Thoracic aorta (tissue), 2 donors: ENCODE results near the gene ABCA12. TPM values are rescaled to one million over a fixed set of nuclear protein-coding genes. Genes with fewer than 3 reads are reported as not detected.

ENCODE experiments used
- ATAC-seq: fragments of 150-250 bp; one replicate; pipeline ENCODE4 v1.8.0; 2017; ENCODE audit warnings: low read depth; ENCODE audit not compliant: insufficient number of reproducible peaks, low FRiP score
- DNase-seq: peaks from one replicate; pipeline ENCODE4 v3.0.0-alpha.2; 2020; ENCODE audit warnings: low spot score
- H3K27ac ChIP-seq, 2 donors: fragments of 200-600 bp; sonication (generic); 1 replicate in 1 of 2; 2 replicates in 1 of 2; pipeline ENCODE4 v1.5.1; 2016; ENCODE audit warnings: mild to moderate bottlenecking in 2 of 2, moderate library complexity in 2 of 2
- H3K27me3 ChIP-seq: fragments of 200-600 bp; sonication (generic); replicated peaks from 2 replicates; pipeline ENCODE4 v1.6.0; 2016; ENCODE audit warnings: mild to moderate bottlenecking; ENCODE audit not compliant: insufficient read depth
- H3K36me3 ChIP-seq: fragments of 200-600 bp; sonication (generic); one replicate; pipeline ENCODE4 v1.5.1; 2016
- H3K4me1 ChIP-seq, 2 donors: fragments of 200-600 bp; sonication (generic); 1 replicate in 1 of 2; 2 replicates in 1 of 2; pipeline versions ENCODE4 v1.5.1 to v1.6.0; 2016; ENCODE audit warnings: low read depth in 2 of 2, mild to moderate bottlenecking in 1 of 2; ENCODE audit not compliant: control insufficient read depth in 1 of 2
- H3K4me3 ChIP-seq: fragments of 200-600 bp; sonication (generic); 2 replicates; pipeline ENCODE4 v1.5.1; 2016; ENCODE audit warnings: mild to moderate bottlenecking
- H3K9me3 ChIP-seq: fragments of 200-600 bp; sonication (generic); 2 replicates; pipeline ENCODE4 v1.5.1; 2016
- CTCF ChIP-seq: fragments of 200-600 bp; sonication (generic); IDR thresholded peaks from one replicate; pipeline ENCODE4 v1.5.1; 2019; ENCODE audit warnings: antibody characterized with exemption
- total RNA-seq, 2 donors: library from RNA; depleted of rRNA; stranded (reverse); fragments of >200 nt; gene quantifications; one replicate each; pipeline versions ENCODE4 v1.1.0 to v1.2.3, GENCODE V29; 2016

ABCA12 gene
- total RNA-seq, 2 donors from 2014 or later: 0.14 TPM; not detected in 1

GRCh38 chr2:215066124-215066523 is 72.3 kb downstream of the ABCA12 start:
- Histone ChIP-seq H3K9me3 (no peaks in the 10 kb centered on the region), H3K4me1 (no peaks in the 10 kb centered on the region), H3K36me3 (no peaks in the 10 kb centered on the region), H3K27ac (no peak overlapping the region), H3K27me3 (no peaks in the 10 kb centered on the region), H3K4me3 (no peak overlapping the region)
- no peak for DNase-seq
- TF ChIP-seq CTCF: no peak
- no peak for ATAC-seq

DNA sequence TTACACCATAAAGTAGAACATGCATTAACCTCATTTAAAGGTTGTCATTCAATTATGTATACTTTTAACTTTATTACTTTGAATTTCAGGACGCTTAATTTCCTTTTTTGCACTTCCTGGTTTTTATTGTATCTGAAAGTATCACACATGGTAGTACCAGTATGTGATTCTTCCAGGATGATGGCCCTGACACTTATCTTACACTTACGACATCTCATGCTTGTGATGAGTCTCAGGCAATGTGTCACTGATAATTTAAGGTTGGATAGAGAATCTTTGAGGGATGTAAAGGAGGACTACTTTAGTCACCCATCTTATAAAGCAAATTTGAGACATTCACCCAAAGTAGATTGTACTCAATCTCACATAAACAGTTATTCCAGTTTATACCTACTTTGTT is 74.9 kb downstream of the ABCA12 start:
- ATAC-seq: no peak
- no peak overlapping the region for H3K27ac ChIP-seq
- no peaks in the 10 kb centered on the region for H3K9me3 ChIP-seq
- TF ChIP-seq CTCF: no peak
- no peaks in the 10 kb centered on the region for H3K4me1 ChIP-seq
- no peaks in the 10 kb centered on the region for H3K27me3 ChIP-seq
- no peak for DNase-seq
- no peak overlapping the region for H3K4me3 ChIP-seq
- no peaks in the 10 kb centered on the region for H3K36me3 ChIP-seq

GRCh38 chr2:215060861-215061536 is 77.4 kb downstream of the ABCA12 start:
- Histone ChIP-seq H3K4me3 (no peak overlapping the region), H3K36me3 (no peaks in the 10 kb centered on the region), H3K27ac (no peak overlapping the region), H3K4me1 (no peaks in the 10 kb centered on the region), H3K9me3 (no peaks in the 10 kb centered on the region), H3K27me3 (no peaks in the 10 kb centered on the region)
- ATAC-seq: no peak
- DNase-seq: no peak
- TF ChIP-seq CTCF: no peak

DNA sequence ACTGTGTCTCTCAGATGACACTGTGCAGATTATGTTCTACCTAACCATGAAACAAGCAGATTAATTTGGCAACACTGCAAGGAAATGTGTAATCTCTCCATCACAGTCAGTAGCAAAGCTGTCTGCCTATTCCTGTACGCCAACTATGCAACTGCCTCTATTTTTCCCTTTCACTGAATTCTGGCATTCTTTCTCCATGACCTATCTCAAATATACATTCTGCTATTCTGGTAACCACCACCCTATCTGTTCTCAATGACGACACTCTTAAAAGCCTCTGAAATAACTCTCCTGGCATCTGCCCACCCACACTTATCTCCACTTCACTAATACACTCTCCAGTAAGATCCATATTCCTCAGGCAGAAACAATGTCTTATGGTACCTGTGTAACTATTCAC is 78.7 kb downstream of the ABCA12 start:
- ATAC-seq (no peak), DNase-seq (no peak)
- no peaks in the 10 kb centered on the region for H3K9me3 ChIP-seq
- no peak for TF ChIP-seq CTCF
- H3K4me1 ChIP-seq: no peaks in the 10 kb centered on the region
- no peak overlapping the region for H3K27ac ChIP-seq
- no peak overlapping the region for H3K4me3 ChIP-seq
- no peaks in the 10 kb centered on the region for H3K27me3 ChIP-seq
- H3K36me3 ChIP-seq: no peaks in the 10 kb centered on the region

DNA sequence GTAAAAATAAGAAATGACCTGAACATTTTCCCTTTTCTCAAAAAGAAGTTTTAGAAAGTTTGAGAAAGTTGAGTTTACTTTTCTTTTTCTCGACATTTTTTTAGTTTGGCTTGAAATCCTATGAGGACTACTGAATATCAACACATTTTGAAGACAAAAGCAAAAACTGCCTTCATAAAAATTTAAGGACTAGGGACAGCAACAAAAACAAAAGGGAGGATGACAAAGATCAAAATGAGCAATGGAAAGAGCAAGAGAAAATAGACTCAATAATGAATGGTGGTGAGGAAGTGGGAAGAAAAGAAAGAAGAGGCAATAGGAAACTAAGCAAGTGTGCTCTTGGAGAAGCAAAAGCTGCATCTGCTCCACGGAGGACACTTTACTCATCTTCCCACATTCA is 82.5 kb downstream of the ABCA12 start:
- Histone ChIP-seq H3K4me1 (no peaks in the 10 kb centered on the region), H3K9me3 (no peaks in the 10 kb centered on the region), H3K27me3 (no peaks in the 10 kb centered on the region), H3K36me3 (no peaks in the 10 kb centered on the region), H3K4me3 (no peak overlapping the region), H3K27ac (no peak overlapping the region)
- TF ChIP-seq CTCF: no peak
- no peak for DNase-seq
- no peak for ATAC-seq
